Fibroblast of skin of scalp (primary cell): ENCODE data around the gene FAM174C. TPM values are rescaled to one million over a fixed set of nuclear protein-coding genes. Genes with fewer than 3 reads are reported as not detected.

Experiments used
- DNase-seq: peaks from one replicate; pipeline ENCODE4 v3.0.0-alpha.2; 2013
- polyA plus RNA-seq, 2 experiments: library from polyadenylated mRNA; unstranded; fragments of 120-200 nt; gene quantifications; one replicate each; pipeline ENCODE4 v1.2.1, GENCODE V29; 2013; ENCODE audit not compliant: insufficient read length in 2 of 2

Gene FAM174C
- 36.5 TPM for polyA plus RNA-seq (2013, experiment 1 of 2; ENCODE audit: insufficient read length)
- polyA plus RNA-seq (2013, experiment 2 of 2; ENCODE audit: insufficient read length) = 30.0 TPM

DNA sequence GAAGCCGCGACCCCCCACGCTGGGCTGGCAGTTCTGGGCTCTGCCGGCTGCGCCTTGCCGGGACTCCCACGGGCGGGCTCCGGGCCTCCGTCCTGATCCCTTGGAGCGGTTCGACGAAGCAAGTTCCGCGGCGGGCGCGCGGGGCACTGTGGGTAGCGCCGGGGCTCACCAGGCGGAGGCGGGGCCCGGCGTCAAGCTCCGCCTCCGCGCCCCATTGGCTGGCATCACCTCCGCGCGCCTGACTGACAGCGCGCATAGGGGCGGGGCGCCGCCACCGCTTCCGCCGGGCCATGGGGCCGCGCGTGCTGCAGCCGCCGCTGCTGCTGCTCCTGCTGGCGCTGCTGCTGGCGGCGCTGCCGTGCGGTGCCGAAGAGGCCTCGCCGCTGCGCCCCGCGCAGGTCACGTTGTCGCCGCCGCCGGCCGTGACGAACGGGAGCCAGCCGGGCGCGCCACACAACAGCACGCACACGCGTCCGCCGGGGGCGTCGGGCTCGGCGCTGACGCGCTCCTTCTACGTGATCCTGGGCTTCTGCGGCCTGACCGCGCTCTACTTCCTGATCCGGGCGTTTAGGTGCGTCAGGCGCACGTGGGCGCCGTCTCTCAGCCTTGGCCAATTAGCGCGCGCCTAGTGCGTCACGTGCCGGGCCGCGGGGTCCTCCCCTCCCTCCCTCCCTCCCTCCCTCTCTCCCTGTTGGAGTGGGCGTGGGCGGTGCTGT, at the start of gene FAM174C:
FAM174C (plus strand) TSS at position 271 of the 716 bp plus-strand sequence; CDS start at position 291, 20 bp downstream.
- DNase-seq = peak; percentile 97

DNA sequence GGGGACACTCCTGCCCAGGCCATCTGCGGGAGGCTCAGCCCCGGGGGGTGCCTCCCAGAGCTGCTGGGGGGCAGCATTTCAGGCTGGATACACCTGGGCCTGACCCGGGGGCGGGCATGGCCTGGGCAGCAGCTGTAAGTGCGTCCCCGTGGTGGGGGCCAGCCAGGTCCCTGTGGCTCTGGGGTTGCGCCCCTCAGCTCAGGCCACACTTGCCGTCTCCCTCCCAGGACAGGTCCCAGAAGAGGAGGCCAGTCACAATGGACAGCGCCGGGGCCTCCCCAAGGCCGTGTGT, 49.2 kb upstream of the FAM174C start:
- DNase-seq = no peak

DNA sequence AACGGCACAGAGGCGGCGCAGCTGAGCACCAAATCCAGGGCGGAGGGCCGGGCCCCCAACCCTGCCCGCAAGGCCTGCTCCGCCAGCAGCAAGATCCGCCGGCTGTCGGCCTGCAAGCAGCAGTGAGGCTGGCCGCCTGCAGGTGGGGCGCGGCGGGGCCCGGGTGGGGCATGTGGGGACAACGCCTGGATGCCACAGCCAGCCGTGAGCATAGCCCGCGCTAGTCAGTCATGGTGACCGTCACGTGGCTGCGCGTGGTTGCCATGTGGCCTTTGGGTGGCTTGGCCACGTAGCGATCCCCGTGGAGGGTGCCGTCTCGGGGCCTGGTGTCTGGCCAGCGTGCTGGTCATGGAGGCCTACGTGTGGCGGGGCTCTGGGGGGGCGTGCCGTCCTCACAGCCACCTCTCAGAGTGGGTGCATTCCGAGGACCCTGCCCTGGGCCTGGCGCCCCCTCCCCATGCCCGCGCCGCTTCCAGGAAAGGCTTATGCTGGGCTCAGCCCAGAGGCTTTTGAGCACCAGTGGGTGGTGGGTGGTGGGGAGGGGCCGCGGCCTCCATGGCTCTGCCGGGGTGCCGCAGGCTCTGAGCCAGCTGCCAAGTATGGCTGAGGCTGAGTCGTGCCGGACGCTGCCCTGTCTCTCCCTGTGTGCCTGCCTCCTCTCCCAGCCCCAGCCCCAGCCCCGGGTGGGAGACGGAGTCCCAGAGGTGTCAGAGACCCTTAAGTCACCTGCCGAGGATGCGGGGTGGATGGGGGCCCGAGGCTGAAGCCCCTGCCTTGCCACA, 48.6 kb upstream of the FAM174C start:
- DNase-seq = no peak

DNA sequence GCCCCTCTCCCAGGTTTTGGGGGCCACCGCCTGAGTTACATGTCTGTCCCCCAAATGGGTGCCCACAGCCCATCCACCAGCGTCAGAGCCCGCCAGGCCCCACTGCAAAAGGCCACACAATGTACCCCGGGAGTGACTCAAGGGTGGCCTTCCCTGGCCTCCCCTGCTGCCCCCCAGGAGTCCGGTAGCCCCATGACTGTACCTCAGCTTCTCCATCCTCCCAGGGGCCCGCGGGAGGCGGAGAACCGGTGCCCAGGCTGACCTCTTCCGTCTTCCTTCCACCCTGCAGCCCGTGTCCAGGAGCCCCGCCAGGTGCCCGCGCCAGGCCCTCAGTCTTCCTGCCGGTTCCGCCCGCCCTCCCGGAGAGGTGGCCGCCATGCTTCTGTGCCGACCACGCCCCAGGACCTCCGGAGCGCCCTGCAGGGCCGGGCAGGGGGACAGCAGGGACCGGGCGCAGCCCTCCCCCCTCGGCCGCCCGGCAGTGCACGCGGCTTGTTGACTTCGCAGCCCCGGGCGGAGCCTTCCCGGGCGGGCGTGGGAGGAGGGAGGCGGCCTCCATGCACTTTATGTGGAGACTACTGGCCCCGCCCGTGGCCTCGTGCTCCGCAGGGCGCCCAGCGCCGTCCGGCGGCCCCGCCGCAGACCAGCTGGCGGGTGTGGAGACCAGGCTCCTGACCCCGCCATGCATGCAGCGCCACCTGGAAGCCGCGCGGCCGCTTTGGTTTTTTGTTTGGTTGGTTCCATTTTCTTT, 47.9 kb upstream of the FAM174C start:
- DNase-seq = no peak

DNA sequence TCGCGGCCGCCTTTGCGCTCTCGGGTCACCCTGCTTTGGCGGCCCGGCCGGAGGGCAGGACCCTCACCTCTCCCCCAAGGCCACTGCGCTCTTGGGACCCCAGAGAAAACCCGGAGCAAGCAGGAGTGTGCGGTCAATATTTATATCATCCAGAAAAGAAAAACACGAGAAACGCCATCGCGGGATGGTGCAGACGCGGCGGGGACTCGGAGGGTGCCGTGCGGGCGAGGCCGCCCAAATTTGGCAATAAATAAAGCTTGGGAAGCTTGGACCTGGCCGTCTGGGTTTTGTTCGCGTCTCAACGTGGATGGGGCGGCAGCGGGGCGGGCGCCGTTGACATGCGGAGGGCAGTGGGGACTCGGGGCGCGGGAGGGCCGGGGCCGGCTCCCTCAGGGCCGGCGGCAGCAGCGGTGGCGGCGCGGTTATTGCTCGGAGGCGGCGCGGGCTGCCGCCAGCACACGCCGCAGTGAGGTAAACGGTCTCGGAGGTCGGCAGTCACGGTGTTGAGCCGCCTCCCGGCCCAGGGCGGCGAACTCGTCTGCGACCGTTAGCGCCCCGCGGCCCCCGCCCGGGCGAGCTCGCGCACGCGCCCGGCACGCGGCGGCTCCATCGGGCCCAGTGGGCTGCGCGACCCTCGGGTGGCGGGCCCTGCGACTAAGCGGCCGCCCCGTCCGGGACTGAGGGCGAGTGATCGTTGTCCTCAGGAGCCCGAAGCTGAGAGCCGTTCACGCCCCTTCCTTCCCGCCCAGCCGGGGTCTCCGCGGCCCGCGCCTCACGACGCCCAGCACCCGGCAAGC, 47.0 kb upstream of the FAM174C start:
- no peak for DNase-seq

DNA sequence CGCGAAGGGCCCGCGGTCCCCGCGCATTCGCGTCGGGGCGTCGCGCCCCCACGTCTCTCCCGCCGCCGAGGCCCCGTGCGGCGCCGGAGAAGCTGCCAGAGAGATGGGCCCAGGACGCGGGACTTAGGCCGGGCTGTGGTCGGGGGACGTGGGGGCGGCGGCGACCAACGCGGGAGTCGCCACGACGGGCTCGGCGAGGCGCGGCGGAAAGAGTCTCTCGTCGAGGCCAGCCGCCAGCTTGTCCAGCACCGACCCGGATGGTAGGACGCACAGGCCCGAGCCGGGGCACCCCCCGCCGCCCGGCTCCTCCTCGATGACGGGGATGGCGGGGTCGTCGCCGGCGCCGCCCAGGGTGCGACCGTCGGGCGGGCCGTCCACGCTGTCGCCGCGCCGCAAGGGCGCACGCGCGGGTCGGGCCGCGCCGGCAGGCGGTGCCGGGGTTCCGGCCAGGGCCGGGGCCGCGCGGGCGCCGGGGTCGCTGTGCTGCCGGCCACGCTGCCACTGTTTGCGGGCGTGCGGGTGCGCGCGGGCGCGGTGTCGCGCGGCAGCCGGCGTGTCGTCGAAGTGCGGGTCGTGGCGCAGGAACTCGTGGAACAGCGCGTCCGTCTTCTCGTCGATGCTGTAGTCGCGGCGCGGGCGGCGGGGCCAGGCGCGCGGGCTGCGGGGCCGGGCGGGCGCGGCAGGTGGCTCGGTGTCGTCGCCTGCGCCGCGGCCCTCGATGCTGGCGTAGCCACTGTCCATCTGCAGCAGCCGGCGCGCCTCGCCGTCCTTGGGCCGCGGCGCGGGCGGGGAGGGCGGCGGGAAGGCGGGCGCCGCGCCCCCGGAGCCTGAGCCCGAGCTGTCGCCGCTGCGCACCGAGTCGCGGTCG, 46.0 kb upstream of the FAM174C start:
- DNase-seq = no peak

DNA sequence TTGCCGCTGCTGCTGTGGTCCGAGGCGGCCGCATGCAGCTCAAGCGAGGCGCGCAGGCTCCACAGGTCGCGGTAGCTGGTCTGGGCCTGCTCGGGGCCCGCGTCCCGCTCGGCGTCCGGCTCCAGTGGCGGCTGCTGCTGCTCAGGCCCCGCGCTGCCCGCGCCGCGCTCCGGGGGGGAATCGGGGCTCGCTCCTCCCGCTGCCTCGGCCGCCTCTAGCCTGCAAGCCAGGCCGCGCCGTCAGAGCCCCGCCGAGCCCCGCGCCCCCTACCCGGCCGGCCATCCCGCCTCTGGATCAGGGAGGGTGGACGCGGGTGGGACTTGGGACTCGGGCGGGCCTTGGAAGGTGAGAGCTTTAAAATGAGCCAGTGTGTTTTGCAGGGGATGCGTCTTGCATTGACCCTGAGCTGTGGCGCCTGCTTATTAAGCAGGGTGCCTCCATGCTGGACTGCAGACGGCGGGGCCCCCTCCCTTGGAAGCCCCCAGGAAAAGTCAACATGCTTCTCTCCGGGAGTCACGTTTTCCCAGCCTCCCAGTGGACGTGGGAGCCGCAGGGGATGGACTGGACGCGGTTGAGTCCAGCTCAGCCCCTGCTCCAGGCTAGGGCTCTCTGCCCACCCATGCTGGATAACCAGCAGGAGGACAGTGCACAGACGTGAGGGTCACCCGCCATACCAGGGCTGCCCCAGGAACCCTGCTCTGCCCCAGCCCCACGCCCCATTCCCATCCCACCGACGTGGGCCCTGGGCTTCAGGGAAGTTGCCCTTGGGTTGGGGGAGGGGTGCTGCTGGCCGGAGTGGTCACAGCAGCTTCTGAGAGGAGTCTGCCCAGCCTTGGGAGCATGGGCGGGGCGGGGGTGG, 45.2 kb upstream of the FAM174C start:
- DNase-seq = no peak

DNA sequence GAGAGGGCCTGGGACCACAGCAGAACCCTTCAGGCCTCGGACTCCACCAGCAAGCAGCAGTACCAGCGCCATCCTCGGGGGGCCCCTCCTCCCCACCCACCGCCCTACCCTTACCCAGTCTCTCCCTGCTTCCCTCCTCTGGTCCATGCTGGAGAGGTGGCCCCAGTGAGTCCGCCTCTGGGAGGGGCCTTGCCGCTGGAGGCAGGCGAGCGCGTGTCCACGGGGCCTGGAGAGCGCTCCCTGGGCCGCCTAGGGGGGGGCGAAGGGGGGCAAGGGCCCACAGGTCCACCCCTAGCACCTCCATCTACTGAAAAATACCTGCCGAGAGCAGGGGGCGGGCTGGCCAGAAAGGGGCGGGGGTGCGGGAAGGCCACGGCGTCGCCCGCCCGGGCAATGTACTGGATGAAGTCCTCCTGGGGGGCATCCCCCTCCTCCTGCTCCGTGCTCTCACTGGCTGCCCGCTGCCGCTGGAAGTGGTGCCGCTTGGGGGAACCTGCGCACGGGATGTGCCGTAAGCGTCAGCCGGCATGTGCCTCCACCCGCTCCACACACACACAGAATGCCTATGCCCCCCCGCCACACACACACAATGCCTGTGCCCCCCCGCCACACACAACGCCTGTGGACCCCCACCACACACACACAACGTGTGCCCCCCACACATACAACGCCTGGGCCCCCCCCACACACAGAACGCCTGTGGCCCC, 44.4 kb upstream of the FAM174C start:
- DNase-seq = no peak

DNA sequence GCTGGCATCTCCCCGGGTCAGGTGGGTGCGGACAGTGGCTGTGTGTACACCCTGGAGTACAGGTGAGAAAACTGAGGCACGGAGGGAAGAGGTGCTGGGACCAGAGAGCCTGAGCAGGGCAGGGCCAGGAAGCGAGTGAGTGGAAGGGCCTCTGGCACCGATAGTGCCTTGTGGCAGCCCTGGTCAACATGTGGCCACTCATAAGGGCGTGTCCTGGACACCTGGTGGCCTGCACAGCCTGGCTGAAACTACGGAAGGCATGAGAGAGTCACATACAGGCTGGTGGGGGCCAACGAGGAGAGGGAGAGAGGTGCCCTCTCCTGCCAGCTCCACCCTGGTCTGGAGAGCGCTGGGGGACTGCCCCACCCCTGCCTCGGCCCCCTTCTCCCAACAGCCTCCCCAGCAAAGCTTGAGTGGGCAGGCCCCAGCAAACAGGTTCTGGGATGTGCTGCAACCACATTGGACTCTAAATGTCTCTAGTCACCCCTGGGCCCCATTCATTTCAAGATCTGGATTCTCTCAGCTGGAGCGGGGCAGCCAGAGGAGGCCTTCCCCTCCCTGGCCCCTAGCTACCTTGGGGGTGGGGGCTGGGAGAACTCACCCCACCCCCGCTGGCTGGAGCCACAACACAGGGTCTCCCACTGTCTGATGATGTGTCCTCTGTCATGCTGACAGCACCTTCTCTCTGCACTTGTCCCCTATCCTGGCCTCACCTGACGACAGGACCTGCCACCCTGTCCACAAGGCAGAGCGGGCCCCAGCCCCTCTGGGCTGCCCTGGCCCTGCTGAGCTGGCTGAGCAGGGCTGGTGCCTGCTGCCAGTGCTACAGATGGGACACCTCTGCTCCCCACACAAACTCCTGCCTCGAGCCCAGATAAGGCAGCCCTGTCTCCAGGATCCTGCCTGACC, 43.3 kb upstream of the FAM174C start:
- no peak for DNase-seq

DNA sequence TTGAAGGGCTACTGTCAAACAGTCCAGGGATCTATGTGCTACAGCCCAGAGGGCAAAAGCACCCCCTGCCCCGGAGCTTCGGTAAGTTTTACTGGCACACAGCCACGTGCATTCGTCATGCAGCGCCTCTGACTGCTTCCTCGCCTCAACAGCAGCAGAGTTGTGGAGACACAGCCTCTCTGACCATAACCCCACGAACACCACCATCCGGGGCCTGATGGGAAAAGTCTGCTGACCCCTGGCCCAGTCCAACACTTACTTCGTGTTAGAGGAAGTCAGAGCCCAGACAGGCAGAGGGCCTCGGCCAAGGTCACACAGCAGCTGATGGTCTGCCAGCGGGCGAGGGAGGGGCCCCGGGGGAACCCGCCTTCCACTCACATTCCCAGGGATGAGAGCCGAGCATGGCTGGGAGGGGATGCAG, 42.7 kb upstream of the FAM174C start:
- DNase-seq = peak; percentile 36

DNA sequence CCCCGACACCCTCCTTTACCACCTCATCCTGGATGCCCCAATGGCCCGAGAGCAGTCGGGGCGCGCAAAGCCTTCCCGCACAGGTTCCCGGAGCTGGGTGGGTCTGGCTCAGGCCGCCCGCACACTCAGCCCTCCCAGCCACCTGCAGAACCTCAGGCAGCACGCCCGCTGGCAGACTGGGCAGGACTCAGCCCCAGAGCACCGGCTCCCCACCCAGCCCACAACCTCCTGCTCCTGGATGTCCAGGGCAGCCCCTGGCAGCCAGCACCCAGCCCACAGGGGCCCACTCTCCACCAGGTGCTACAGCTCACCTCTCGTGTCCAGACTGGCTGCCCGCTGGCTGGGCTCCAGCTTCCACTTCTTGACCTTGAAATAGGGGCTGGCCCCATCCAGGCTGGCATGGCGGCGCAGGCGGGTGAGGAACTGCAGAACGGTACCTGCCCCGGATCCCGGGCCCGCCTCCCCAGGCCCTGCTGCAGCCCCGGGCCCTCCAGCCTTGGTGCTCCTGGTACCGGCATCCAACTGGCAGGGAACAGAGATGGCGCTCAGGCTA, 42.1 kb upstream of the FAM174C start:
- DNase-seq = no peak

DNA sequence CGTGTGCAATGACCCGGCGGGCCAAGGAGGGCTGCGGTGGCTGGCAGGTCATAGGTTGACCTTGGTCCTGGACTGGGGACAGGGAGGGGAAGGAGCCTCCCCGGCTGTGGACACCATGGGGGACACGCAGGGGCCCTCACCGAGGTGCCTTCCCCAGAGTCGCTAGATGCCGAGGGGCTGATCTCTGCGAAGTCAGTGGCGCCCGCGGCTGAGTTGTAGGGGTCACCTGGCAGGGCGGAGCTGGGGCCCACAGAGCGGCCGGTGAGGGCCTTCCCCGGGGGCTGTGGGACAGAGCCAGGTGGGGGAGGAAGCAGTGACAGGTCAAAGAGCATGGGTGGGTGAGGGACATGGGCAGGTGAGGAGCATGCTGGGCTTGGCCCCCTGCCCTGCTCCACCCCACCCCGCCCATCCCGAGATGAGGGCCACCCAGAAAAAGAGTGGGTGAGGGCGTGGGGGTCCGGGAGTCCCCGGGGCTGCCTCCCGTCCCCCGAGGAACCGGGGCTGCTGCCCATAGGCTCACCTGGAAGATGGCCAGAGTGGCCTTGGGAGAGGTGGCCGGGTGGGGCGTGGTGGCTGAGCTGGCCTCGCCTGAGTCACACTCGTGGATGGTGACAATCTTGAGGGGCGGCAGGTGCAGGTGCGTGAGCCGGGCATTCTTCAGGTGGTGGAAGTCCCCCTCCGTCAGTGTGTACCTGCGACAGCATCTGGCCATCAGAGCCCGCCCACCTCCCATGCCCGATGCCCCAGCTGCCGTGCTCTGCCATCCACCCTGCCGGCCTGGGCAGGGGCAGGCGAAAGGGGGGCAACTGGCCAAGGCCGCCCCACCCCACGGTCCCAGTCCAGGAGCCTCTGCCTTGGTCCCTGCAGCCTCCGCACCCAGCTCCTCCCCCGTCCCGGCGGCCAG, 41.0 kb upstream of the FAM174C start:
- DNase-seq = no peak

DNA sequence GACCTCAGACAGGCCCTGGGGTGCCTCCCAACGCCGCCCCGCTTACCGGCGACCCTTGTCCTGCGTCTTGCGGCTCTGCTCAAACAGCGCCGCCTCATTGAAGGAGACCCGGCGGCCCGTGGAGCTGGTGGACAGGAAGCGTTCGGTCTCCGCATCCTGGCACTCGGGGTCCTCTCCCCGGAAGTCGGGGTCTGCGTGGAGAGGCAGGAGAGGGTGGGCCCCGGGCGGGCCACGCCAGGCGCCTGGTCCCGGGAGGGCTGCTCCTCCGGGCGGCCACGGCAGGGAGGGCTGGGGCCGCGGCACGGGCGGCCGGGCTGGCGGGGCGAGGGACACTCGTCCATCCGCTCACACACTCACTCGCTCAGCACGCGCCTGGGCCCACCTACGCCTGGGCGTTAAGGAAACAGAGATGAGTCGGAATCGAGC, 40.4 kb upstream of the FAM174C start:
- DNase-seq = no peak

DNA sequence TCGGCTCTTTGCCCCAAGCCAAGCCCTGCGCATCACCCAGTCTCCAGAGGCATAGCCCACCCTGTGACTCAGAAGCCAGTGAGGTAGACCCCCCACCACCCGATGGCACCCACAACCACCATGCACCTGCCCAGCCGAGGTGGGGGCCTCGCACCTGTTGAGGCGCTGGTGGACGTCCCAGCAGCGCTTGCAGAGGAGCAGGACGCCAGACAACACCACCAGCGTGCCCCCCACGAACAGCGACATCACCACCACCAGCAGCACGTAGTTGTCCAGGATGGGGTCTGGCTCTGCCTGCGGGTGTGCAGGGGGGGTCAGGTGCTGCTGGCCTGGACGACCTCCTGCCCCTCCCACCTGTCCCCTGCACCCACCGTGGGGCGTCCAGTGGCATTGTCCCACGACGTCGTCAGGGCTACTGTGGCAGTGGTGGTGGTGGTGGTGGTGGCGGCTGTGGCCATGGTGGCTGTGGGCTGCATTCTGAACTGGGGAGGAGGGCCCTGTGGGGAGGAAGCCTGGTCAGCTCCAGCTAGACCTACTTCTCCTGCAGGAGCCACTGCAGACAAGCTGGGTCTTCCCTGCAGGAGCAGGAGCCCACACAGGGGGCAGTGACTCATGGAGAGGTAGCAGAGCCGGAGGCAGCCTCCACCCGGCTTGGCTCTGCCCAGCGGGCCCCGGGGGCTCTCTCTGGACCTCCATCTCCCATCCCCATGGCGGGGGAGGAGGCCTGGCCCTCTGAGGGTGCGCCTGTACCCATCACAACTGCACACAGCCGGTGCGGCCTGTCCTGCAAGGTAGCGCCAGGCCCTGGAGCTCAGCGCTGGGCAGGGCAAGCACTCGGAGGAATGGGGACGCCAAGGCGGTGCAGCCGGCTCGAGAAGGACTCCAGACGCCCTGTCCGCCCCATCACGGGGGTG, 39.4 kb upstream of the FAM174C start:
- DNase-seq = peak; percentile 51

DNA sequence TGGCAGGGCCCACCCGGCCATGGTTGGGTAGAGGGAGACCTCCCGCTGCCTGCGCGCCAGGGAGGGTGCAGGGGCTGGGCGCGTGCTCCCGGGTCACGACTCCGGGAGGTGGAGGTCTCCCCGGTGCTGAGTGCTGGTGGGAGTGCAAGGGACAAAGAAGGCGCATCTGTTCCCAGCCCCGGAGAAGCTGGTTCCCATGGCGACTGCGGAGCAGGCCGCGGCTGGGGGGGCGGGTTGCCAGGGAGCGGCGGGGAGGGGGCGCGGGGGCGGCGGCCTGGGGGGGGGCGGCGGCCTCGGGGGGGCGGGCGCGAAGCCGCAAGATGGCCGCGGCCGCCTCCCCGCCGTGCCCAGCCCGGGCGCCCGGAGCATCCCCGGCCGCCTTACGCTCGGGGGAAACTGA, 38.8 kb upstream of the FAM174C start:
- DNase-seq = no peak

DNA sequence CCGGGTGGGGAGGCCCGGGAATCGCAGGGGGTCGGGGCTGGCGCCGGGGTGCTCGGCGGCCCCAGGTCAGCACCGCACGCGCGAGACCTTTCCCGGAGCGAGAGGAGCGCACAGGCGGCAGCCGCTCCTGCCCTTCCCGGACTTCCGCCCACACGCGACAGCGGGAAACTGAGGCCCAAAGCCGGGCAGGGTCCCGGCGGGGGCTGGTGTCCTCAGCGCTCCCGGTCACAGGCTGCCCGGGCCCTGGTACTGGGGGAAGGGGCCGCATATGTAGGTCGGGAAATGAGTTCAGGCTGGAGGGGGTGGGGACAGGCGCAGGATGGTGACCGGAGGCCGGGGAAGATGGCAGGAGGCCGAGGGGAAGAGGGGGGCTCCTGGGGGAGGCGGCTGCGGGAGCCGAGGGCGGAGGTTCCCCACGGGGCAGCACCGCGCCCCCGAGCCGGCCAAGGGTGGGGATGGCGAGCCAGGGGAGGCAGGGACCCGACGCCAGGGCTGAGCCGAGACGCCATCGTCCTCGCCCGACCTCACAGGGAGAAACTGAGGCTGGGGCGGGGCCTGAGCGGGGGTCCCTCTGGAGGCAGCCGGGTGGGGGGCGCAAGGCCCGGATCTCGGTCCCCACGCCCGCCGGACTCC, 38.2 kb upstream of the FAM174C start:
- DNase-seq = no peak
